PC-9 (cell line): ENCODE data around the gene PAQR7. TPM values are rescaled to one million over a fixed set of nuclear protein-coding genes. Genes with fewer than 3 reads are reported as not detected.

ENCODE experiments used
- BruUV-seq: library from RNA; stranded (reverse); fragments of 400-500 nt; replicated peaks from 2 replicates; lab custom pipeline; 2021; lab: Mats Ljungman, UMichigan
- CTCF ChIA-PET: fragments of 300-600 bp; sonication (Branson Sonifier 250); formaldehyde crosslinking; loops from one replicate; lab custom pipeline; 2022; ENCODE audit warnings: antibody characterized with exemption; lab: Charles Lee
- POLR2A ChIA-PET: fragments of 300-600 bp; sonication (Branson Sonifier 250); formaldehyde crosslinking; loops from one replicate; lab custom pipeline; 2022; ENCODE audit warnings: antibody characterized with exemption; ENCODE audit not compliant: unreplicated experiment; lab: Charles Lee
- DNase-seq, 2 experiments: peaks; one replicate each; pipeline versions ENCODE4 v3.0.0 to v3.0.0-alpha.2; 2015 to 2022; ENCODE audit warnings: mixed read lengths in 1 of 2
- H2AFZ ChIP-seq: fragments of 200-600 bp; sonication (generic); 2 replicates; pipeline ENCODE4 v1.8.1; 2017; ENCODE audit warnings: antibody characterized with exemption
- H3F3A ChIP-seq: fragments of 200-600 bp; sonication (generic); 2 replicates; pipeline ENCODE4 v1.8.1; 2017; ENCODE audit warnings: antibody characterized with exemption, mild to moderate bottlenecking, low read depth; ENCODE audit not compliant: insufficient read depth
- H3K27ac ChIP-seq: fragments of 200-600 bp; sonication (generic); 2 replicates; pipeline ENCODE4 v1.6.1; 2016; ENCODE audit warnings: mixed run types
- H3K27me3 ChIP-seq: fragments of 200-600 bp; sonication (generic); 2 replicates; pipeline ENCODE4 v1.6.1; 2016; ENCODE audit warnings: low read depth, mixed run types; ENCODE audit not compliant: insufficient read depth
- H3K36me3 ChIP-seq: fragments of 200-600 bp; sonication (generic); 2 replicates; pipeline ENCODE4 v1.6.1; 2016; ENCODE audit warnings: low read depth, mixed run types
- H3K4me1 ChIP-seq: fragments of 200-600 bp; sonication (generic); replicated peaks from 2 replicates; pipeline ENCODE4 v1.6.1; 2016; ENCODE audit warnings: mixed run types; ENCODE audit not compliant: insufficient read depth
- H3K4me2 ChIP-seq: fragments of 200-600 bp; sonication (generic); 2 replicates; pipeline ENCODE4 v1.6.1; 2017; ENCODE audit warnings: mixed run types
- H3K4me3 ChIP-seq: fragments of 200-600 bp; sonication (generic); 2 replicates; pipeline ENCODE4 v1.6.1; 2016; ENCODE audit warnings: mixed run types
- H3K79me2 ChIP-seq: fragments of 200-600 bp; sonication (generic); 2 replicates; pipeline ENCODE4 v1.6.1; 2017; ENCODE audit warnings: low read depth, mixed run types
- H3K9me2 ChIP-seq: fragments of 200-600 bp; sonication (generic); 2 replicates; pipeline ENCODE4 v1.8.1; 2017; ENCODE audit warnings: mild to moderate bottlenecking; ENCODE audit not compliant: insufficient read depth
- H3K9me3 ChIP-seq: fragments of 200-600 bp; sonication (generic); 2 replicates; pipeline ENCODE4 v1.8.1; 2016; ENCODE audit warnings: low read depth; ENCODE audit not compliant: insufficient read depth
- H4K20me1 ChIP-seq: fragments of 200-600 bp; sonication (generic); 2 replicates; pipeline ENCODE4 v1.8.1; 2017; ENCODE audit not compliant: insufficient read depth
- EZH2 ChIP-seq: fragments of 200-600 bp; sonication (generic); IDR thresholded peaks from 2 replicates; pipeline ENCODE4 v1.8.0; 2017; ENCODE audit warnings: antibody characterized with exemption, low read depth
- intact Hi-C: fragments of 100-400 bp; cut with micrococcal nuclease; formaldehyde crosslinking; loops from one replicate; pipeline ENCODE4 v1.10.0; 2022; ENCODE audit not compliant: unreplicated experiment
- total RNA-seq: library from RNA; stranded (reverse); gene quantifications from 2 replicates; pipeline ENCODE4 v1.2.3, GENCODE V29; 2021
- TF ChIP-seq, protein P1 (sequence below): fragments of 200-600 bp; sonication (generic); conservative IDR thresholded peaks from 2 replicates; pipeline ENCODE4 v1.6.1; 2017; ENCODE audit warnings: mixed run types, antibody characterized with exemption, mild to moderate bottlenecking, moderate library complexity

PAQR7 gene
- total RNA-seq, 1 experiment from 2014 or later = 34.0 TPM

DNA sequence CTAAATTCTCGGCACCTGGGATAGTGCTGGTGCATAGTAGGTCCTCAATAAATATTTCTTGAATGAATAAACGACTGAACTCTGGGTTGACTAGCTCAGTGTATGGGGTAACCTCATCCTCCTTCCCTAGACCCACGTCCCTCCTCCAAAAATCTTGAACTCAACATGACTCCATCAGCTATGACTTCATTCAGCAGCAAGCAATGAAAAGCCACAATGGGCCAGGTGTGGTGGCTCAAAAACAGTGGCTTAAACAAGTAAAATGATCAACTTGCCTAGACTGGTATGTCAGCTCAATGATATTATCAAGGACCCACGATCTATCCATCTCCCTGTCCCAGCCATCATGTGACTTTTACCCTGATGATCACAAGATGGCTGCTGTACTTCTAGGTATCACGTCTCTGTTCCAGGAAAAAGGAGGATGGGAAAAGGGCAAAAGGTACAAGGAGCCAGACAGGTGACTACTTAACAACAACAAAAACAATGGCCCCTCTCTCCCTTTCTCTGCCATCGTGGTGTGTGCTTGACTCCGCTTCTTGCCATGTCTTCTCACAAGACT is 13.0 kb upstream of the PAQR7 start:
- H3K4me1 ChIP-seq = peaks cover 55% of the 10 kb centered on the region
- POLR2A ChIA-PET = interaction anchor here (0.5 kb wide), 1 partner anchor 74 kb away, joined by 9 read pairs; no protein-coding TSS in a partner anchor
- peak overlapping the region; percentile 79 for H3K4me2 ChIP-seq
- TF ChIP-seq EZH2 = no peak
- TF ChIP-seq, protein P1, sequence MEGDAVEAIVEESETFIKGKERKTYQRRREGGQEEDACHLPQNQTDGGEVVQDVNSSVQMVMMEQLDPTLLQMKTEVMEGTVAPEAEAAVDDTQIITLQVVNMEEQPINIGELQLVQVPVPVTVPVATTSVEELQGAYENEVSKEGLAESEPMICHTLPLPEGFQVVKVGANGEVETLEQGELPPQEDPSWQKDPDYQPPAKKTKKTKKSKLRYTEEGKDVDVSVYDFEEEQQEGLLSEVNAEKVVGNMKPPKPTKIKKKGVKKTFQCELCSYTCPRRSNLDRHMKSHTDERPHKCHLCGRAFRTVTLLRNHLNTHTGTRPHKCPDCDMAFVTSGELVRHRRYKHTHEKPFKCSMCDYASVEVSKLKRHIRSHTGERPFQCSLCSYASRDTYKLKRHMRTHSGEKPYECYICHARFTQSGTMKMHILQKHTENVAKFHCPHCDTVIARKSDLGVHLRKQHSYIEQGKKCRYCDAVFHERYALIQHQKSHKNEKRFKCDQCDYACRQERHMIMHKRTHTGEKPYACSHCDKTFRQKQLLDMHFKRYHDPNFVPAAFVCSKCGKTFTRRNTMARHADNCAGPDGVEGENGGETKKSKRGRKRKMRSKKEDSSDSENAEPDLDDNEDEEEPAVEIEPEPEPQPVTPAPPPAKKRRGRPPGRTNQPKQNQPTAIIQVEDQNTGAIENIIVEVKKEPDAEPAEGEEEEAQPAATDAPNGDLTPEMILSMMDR = no peak
- no TSS peak for BruUV-seq
- intact Hi-C loops = no loop called here
- peak overlapping the region; percentile 96 for H3K27ac ChIP-seq
- H4K20me1 ChIP-seq = no peaks in the 10 kb centered on the region
- H2AFZ ChIP-seq = no peak overlapping the region
- H3F3A ChIP-seq = peaks cover 51% of the 10 kb centered on the region
- no peaks in the 10 kb centered on the region for H3K79me2 ChIP-seq
- no peaks in the 10 kb centered on the region for H3K36me3 ChIP-seq
- H3K27me3 ChIP-seq = no peaks in the 10 kb centered on the region
- CTCF ChIA-PET = interaction anchor here (0.7 kb wide), 1 partner anchor 14 kb away, joined by 3 read pairs; no protein-coding TSS in a partner anchor
- H3K4me3 ChIP-seq = no peak overlapping the region
- H3K9me2 ChIP-seq = no peaks in the 10 kb centered on the region
- DNase-seq = no peak
- no peaks in the 10 kb centered on the region for H3K9me3 ChIP-seq

DNA sequence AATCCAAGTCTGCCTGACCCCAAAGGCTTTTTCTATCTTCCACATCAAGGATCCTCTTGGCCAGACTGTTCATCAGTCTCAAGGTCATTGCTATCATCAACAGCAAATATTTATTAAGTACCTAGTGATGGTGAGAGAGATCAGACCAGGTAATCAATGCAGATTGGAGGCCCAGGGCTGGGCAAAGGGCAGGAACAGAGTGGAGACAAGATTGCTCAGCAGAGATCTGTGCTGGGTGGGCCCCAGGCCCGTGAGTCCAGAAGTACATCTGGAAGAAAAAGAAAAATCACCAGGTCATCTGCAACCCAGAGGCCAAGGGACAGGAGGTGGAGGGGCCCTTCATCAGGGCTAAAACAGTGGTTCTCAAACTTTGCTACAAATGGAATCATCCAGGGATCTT is 10.1 kb upstream of the PAQR7 start:
- DNase-seq = no peak
- no peak overlapping the region for H3K27ac ChIP-seq
- no peaks in the 10 kb centered on the region for H4K20me1 ChIP-seq
- H3K27me3 ChIP-seq = no peaks in the 10 kb centered on the region
- no TSS peak for BruUV-seq
- ChIA-PET POLR2A (no interaction called here), CTCF (no interaction called here)
- intact Hi-C loops = no loop called here
- no peaks in the 10 kb centered on the region for H3K79me2 ChIP-seq
- H3K9me3 ChIP-seq = no peaks in the 10 kb centered on the region
- H3K4me2 ChIP-seq = no peak overlapping the region
- H2AFZ ChIP-seq = no peak overlapping the region
- TF ChIP-seq, protein P1 = no peak
- TF ChIP-seq EZH2 = no peak
- no peak overlapping the region for H3K4me3 ChIP-seq
- H3K36me3 ChIP-seq = no peaks in the 10 kb centered on the region
- H3K4me1 ChIP-seq = peaks cover 28% of the 10 kb centered on the region
- peaks cover 24% of the 10 kb centered on the region for H3F3A ChIP-seq
- no peaks in the 10 kb centered on the region for H3K9me2 ChIP-seq

DNA sequence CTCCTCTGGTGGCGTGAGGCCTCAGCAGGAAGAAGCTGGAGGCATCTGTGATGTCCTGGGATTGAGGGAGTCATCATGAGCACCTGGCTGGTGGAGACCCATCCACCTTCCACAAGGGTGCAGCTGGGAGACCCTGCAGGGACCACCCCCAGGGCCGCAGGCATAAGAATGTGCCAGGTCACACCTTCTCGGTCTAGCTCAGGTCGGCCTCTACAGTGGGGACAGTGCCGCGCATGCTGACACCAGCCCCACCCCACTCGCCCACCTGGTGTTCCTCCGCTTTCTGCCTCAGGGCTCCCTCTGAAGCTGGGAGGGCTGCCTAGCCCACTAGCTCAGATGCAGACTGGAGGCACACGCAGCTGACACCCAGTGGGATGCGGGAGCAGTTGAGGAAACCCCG is 5.8 kb upstream of the PAQR7 start:
- no peak overlapping the region for H3K4me3 ChIP-seq
- H2AFZ ChIP-seq = no peak overlapping the region
- TF ChIP-seq, protein P1 = no peak
- TF ChIP-seq EZH2 = no peak
- POLR2A ChIA-PET = interaction anchor here (0.6 kb wide), 1 partner anchor 977 kb away, joined by 6 read pairs; no protein-coding TSS in a partner anchor
- H3F3A ChIP-seq = peaks cover 6% of the 10 kb centered on the region
- H3K9me2 ChIP-seq = no peaks in the 10 kb centered on the region
- CTCF ChIA-PET = no interaction called here
- BruUV-seq = no TSS peak
- intact Hi-C loops = no loop called here
- H3K9me3 ChIP-seq = no peaks in the 10 kb centered on the region
- H3K36me3 ChIP-seq = no peaks in the 10 kb centered on the region
- H3K79me2 ChIP-seq = no peaks in the 10 kb centered on the region
- DNase-seq = no peak
- H3K4me2 ChIP-seq = no peak overlapping the region
- peaks cover 31% of the 10 kb centered on the region for H3K4me1 ChIP-seq
- H4K20me1 ChIP-seq = no peaks in the 10 kb centered on the region
- no peaks in the 10 kb centered on the region for H3K27me3 ChIP-seq
- H3K27ac ChIP-seq = no peak overlapping the region
